Ureter (tissue), 1 donor: ENCODE results near the gene ENPP6. TPM values are rescaled to one million over a fixed set of nuclear protein-coding genes. Genes with fewer than 3 reads are reported as not detected.
"Not testable (repeated sequence)": the region's sequence is repeated elsewhere in the genome, so short reads cannot be mapped to it uniquely, and the experiment has no call there.

Experiments
- DNase-seq: peaks from one replicate; pipeline ENCODE4 v3.0.0-alpha.2; 2020; ENCODE audit warnings: low spot score
- total RNA-seq: library from RNA; stranded (reverse); gene quantifications from one replicate; pipeline ENCODE4 v1.2.4, GENCODE V29; 2023
- donor health status: DM: yes; HTN: yes; CAD: no.

ENPP6 gene
- total RNA-seq, 1 donor from 2014 or later, result 3.9 TPM

DNA sequence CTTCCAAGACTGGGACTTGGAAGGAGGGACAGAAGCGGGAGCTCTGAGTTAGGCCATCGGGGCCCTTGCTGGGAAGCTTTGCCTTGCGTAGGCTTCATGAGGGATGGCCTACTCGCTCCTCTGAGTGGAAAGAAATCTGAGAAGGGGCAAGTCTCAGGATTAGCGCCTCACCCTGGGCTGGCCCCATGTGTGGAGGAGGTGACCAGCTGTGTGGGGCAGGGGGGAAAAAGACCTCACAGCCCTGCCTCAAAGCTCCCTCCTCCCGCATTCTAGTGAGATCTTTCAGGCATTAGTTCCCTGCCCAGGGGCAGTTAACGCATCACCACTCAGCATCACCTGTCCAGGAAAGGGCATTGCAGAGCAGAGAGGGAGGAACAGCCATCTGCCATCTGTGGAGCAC is 156.1 kb downstream of the ENPP6 start:
- DNase-seq, result no peak

DNA sequence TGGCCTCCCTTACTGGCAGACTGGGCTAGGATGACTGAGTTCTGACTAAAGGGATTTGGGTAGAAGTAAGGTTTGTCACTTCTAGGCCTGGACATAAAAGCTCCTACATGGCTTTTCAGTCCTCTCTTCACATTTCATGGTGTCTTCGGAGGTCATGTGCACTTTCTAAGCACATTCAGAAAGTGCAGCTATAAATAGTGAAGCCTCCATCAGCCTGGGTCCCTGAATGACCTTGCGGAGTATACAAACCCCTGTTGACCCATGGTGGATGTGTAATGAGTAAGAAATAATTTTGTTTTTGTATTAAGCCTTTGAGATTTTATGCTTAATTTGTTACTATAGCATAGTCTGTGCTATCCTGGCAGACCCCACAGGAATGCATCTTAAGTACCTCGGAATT is 158.6 kb downstream of the ENPP6 start:
- DNase-seq, result no peak

DNA sequence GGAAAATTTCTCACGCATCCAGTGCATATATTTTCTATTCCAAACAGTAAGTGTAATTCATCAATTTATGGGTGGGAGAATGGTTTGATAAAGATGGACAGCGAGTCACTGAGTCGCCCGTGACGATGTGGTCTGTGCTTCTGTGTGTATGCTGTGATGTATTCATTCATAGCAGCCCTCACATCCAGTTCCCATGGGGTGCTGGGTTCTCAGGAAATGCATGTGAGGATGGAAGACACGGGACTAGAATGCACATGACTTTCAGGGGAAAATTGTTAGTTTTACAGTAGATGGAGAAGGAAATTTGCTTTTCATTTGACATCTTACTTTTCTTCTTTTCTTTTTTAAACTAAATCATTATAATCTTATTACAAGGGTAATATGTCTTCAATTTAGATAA is 159.6 kb downstream of the ENPP6 start:
- no peak for DNase-seq

DNA sequence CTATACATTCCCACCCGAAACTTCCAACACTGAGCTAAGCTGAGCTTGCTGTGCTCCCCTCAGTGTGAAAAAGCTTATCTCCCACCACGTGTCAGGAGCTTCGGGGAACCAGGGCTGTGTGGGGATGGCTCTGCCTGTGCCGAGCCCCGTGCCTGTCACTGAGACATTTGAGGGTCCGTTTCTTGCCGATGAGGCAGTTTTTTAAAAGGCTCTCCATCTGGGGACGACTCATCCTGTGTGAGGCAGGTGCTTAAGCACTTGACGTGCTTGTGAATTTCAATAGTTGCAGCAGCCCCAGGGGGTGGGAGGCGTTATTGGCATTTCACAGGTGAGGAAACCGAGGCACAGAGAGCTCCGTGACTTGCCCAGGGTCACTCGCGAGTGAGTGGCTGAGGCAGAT is 160.8 kb downstream of the ENPP6 start:
- no peak for DNase-seq

DNA sequence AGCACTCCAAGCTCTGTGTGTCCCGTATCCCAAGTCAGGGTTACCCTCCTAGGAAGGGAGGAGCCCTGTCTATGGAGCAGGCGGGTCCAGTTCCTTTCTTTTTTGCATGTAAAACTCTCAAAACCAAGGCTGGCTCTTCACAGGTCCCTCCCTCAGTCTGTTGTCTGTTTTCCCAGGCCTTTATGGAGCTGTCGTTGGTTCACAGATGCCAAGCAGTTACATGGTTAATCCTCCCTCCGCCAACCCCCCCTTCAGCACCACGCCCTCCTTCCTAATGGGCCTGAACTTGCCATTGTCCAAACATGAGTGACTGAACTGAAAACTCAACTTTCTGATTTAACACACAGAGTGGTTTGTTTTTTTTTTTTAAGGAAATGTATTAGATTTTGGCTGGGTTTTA is 164.2 kb downstream of the ENPP6 start:
- DNase-seq, result peak; percentile 55

DNA sequence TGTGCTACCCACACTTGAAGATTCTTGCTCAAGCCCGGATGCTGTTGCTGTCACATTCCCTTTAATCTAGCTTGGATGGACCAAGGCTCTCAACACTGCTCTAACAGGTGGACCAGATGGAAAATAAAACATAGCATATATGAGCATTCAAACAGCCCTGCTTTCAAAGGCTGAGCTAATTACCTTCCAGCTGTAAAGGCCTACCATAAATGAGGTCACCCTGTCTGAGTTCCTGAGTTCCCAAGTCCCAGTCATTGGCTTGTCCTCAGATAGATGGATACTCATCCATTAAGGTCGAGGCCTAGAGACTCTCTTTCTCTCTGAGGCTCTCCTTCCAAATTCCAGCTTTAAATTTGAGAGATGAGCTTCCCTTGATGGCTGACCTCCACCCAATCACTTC is 165.1 kb downstream of the ENPP6 start:
- no peak for DNase-seq

DNA sequence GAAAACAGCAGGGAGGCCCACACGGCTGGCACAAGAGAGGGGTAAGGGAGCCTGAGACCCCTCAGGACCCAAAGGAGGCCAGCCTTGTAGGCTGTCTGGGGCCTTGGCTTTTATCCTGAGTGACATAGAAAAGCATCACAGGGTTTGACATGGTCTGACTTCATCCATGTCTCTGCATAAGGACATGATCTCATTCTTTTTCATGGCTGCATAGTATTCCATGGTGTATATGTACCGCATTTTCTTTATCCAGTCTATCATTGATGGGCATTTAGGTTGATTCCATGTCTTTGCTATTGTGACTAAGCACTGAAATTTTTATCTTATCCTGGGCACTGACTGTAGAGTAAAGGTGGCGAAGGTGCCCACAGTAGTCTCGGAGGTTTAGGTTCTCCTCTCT is 166.4 kb downstream of the ENPP6 start:
- not testable (repeated sequence) for DNase-seq

DNA sequence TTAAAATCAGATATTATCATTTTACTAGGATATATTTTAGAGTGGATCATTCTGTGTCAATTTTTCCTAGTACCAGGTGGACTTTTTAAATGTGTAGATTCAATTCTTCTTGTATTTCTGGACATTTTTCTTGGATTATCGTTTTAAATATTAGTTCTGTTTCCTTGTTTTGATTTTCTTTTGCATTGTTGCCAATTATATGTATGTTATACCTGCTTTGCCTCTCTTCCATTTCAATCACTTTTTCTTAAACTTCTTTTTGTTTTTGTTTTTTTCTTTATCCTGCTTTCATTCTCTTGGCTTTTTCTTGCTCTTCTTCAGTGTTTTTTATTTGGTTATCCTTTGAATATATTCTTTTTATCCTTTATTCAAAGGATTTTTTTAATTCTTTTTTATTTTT is 171.5 kb downstream of the ENPP6 start:
- DNase-seq, result no peak

DNA sequence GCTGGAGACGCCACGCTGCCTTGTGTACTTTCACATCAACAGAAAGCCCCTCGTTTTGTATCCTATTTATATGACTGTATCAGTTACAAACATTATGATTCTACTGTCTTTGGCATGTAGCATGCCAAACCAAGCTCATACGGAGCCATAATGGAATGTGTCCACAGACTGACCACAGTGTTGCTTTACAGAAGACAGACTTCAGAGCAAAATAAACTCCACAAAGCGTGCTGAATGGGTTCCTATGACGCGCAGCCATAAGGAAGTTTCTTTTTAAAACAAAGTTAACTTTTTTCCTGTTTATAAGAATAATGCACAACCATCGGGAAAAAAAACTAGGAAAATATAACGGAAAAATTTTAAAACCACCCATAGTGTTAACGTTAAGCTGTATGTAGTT is 176.5 kb downstream of the ENPP6 start:
- DNase-seq, result no peak

DNA sequence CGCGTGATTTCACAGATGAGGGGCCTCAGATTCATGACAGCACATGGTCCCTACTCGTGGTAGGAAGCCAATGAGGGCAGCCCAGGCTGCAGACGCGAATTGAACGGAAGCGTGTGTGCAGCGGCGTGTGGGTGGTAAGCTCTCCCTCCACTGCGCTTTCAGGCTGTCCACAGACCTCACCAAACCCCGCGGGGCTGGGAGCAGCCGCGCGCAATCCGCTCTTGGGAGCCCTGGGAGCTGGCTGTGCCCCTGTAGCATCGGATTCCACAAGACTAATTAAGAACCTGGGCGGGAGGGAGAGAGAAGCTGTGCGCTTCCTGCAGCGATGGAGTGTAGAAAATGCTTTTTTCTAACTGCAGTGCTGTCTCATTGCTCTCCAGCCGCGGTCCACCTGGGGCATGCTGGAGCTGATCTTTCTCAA is 177.7 kb downstream of the ENPP6 start:
- DNase-seq, result no peak
